ENCODE results near the gene MAD1L1.
"Not testable (repeated sequence)": the region's sequence is repeated elsewhere in the genome, so short reads cannot be mapped to it uniquely, and the experiment has no call there.

MAD1L1 gene

GRCh38 chr7:1823376-1824150 is 409.2 kb downstream of the MAD1L1 start:
- Histone ChIP-seq H3K4me1 (no peaks in the 10 kb centered on the region), H3K27me3 (ENCODE audit: low read depth) (no peaks in the 10 kb centered on the region), H3K4me3 (no peak overlapping the region), H3K36me3 (replicated peaks) (no peaks in the 10 kb centered on the region), H3K9me3 (no peaks in the 10 kb centered on the region)
- no peak for DNase-seq (ENCODE audit: low spot score in 2 of 2)
- in situ Hi-C loops (cut with MboI; ENCODE audit: low sequenced_read_pairs), result no loop called here

GRCh38 chr7:1819259-1819841 is 413.4 kb downstream of the MAD1L1 start:
- H3K27me3 ChIP-seq (ENCODE audit: low read depth), result no peaks in the 10 kb centered on the region
- no peaks in the 10 kb centered on the region for H3K4me1 ChIP-seq
- in situ Hi-C loops (cut with MboI; ENCODE audit: low sequenced_read_pairs), result no loop called here
- no peak overlapping the region for H3K4me3 ChIP-seq
- no peak for DNase-seq (ENCODE audit: low spot score in 2 of 2)
- H3K36me3 ChIP-seq (replicated peaks), result no peaks in the 10 kb centered on the region
- H3K9me3 ChIP-seq, result no peaks in the 10 kb centered on the region

GRCh38 chr7:1818575-1819258 is 414.0 kb downstream of the MAD1L1 start:
- Histone ChIP-seq H3K36me3 (replicated peaks) (no peaks in the 10 kb centered on the region), H3K4me3 (no peak overlapping the region), H3K9me3 (no peaks in the 10 kb centered on the region), H3K4me1 (no peaks in the 10 kb centered on the region), H3K27me3 (ENCODE audit: low read depth) (no peaks in the 10 kb centered on the region)
- no peak for DNase-seq (ENCODE audit: low spot score in 2 of 2)
- in situ Hi-C loops (cut with MboI; ENCODE audit: low sequenced_read_pairs), result no loop called here

DNA sequence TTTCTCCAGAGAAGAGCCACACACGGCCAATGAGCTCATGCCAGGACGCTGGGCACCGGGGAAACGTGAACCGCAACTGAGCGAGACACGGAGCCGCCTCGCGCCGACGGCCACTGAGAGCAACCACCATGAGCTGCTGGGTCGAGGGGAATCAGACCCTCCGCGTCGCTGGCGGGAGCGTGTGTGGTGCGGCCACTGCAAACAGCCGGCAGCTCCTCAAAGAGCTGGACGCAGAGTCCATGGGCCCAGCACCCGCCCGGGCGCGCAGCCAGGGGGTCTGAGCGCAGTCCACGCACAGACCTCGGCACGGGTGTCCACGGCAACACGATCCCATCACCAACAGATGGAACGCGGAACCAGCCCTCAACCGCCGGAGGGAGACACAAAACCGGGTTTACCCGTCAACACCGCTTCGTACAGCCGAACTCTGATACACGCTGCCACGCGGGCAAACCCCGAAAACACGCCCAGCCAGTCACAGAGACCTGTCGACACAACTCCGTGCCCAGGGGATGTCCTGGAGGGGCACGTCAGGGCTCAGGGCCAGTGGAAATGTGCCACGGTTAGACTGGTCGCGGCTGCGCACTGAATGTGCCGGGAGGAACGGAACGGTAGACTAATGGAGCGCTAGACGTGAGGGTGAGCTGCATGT is 415.6 kb downstream of the MAD1L1 start:
- no peaks in the 10 kb centered on the region for H3K9me3 ChIP-seq
- no peaks in the 10 kb centered on the region for H3K27me3 ChIP-seq (ENCODE audit: low read depth)
- no peak overlapping the region for H3K4me3 ChIP-seq
- no peak for DNase-seq (ENCODE audit: low spot score in 2 of 2)
- H3K36me3 ChIP-seq (replicated peaks), result no peaks in the 10 kb centered on the region
- H3K4me1 ChIP-seq, result no peaks in the 10 kb centered on the region
- in situ Hi-C loops (cut with MboI; ENCODE audit: low sequenced_read_pairs), result no loop called here

DNA sequence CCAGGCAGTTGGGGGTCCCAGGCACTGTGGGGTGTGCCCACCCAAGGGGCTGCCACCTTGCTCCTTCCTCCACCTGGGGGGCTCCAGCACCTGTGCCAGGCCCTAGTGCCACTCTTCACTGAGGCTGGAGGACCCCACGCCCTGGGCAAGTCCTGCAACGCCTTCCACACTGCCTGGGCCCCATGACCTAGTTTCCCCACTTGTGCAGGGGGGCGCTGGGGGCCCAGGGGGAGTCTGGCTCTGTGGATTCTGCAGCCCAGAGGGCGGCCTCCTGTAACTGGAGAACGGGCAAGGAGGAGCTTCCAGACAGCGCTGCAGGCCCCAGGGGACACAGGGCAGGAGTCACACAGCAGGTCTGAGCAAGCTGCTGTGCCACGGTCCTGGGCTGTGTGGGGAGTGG is 416.3 kb downstream of the MAD1L1 start:
- H3K36me3 ChIP-seq (replicated peaks); in situ Hi-C loops (cut with MboI; ENCODE audit: low sequenced_read_pairs); DNase-seq (ENCODE audit: low spot score in 2 of 2); H3K4me1 ChIP-seq; H3K27me3 ChIP-seq (ENCODE audit: low read depth); H3K9me3 ChIP-seq; H3K4me3 ChIP-seq: not testable (repeated sequence)

- in situ Hi-C loops (cut with MboI; ENCODE audit: low sequenced_read_pairs); H3K36me3 ChIP-seq (replicated peaks); H3K27me3 ChIP-seq (ENCODE audit: low read depth); H3K4me1 ChIP-seq; H3K9me3 ChIP-seq; H3K4me3 ChIP-seq; DNase-seq (ENCODE audit: low spot score in 2 of 2): not testable (repeated sequence)
Measured at GRCh38 chr7:1815551-1816281, 417.0 kb downstream of the MAD1L1 start.

DNA sequence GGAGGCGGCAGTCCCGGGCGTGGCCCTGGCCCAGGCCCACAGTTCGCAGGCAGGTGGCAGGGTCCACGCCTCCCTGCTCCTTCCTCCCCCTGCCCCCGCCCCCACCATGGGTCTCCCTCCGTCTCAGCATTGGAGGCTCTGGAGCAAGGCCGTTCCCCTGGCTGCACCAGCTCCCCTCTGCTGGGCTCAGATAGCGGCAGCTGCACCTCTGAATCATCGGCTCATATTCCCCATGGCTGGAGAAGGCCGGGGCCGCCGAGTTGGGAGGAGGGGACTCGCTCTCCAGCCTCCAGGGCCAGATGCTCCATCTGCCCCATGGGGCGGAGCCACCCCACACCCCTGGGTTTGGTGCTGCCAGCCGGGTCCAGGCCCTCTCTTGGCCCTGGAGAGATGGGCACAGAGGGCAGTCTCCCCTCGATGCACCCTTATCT is 417.7 kb downstream of the MAD1L1 start:
- H3K4me3 ChIP-seq, result no peak overlapping the region
- H3K4me1 ChIP-seq, result no peaks in the 10 kb centered on the region
- no peak for DNase-seq (ENCODE audit: low spot score in 2 of 2)
- no peaks in the 10 kb centered on the region for H3K36me3 ChIP-seq (replicated peaks)
- H3K27me3 ChIP-seq (ENCODE audit: low read depth), result no peaks in the 10 kb centered on the region
- no peaks in the 10 kb centered on the region for H3K9me3 ChIP-seq
- in situ Hi-C loops (cut with MboI; ENCODE audit: low sequenced_read_pairs), result no loop called here

DNA sequence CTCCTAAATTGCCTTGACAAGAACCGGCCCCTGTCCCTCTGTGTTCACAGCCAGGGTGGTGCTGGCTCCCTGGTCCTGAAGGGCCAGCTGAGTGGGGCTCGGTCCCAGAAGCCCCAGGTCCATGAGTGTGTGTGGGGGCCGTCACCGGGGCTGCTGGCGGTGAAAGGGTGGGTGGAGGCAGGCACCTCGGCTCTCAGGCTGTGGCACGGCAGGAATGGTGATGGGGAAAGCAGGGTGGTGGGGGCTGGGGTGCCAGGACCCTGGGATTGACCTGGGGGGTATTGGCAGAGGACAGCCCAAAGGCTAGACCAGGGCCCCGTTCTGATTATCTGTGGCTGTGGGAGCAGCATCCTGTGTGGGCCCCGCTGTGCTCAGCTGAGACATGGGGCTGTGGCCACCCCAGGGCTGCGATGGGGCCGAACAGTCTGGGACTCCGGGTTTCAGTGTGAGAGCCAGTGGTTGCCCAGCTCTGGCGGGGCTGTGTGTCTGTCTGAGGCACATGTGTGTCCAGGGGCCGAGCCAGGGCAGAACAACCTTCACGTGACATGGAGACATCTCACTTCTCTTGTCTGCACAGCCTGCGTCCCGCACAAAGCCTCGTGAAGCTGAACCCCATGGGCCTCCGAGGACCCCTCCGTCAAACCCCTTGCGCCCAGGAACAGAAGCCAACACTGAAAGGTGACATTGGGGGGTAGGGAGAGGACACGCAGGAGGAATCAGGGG is 418.5 kb downstream of the MAD1L1 start:
- in situ Hi-C loops (cut with MboI; ENCODE audit: low sequenced_read_pairs), result no loop called here
- Histone ChIP-seq H3K4me1 (no peaks in the 10 kb centered on the region), H3K9me3 (no peaks in the 10 kb centered on the region), H3K4me3 (no peak overlapping the region), H3K27me3 (ENCODE audit: low read depth) (no peaks in the 10 kb centered on the region), H3K36me3 (replicated peaks) (no peaks in the 10 kb centered on the region)
- no peak for DNase-seq (ENCODE audit: low spot score in 2 of 2)

DNA sequence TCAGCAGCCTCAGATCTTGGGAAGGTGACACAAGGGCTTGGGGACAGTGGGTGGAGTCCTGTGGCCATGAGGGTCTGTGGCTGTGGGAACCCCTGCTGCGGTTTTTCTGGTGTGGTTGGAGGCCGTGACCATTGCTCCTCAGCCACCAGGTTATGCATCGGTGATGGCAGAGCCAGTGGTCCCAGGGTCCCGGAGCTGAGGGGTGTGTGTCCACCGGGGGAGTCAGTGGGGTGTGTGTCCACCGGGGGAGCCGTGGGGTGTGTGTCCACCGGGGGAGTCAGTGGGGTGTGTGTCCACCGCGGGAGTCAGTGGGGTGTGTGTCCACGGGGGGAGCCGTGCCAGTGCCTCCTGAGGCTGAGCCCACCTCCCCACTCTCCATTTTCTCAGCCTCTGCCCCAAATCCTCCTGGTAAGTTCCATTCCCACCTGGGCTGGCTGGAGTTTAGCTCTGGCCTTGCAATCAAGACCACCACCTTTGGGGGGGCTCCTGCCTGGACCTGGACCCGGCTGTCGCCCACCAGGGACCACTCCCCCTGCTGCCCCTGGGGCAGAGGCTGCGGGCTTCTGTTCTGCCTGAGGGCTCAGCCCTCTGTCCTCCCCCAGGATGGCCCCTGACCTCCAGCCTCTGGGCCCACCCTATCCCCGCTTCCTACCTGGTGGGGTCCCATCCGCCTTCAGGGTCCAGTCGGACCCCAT is 419.2 kb downstream of the MAD1L1 start:
- no peak overlapping the region for H3K4me3 ChIP-seq
- in situ Hi-C loops (cut with MboI; ENCODE audit: low sequenced_read_pairs), result no loop called here
- no peaks in the 10 kb centered on the region for H3K9me3 ChIP-seq
- H3K27me3 ChIP-seq (ENCODE audit: low read depth), result no peaks in the 10 kb centered on the region
- DNase-seq (ENCODE audit: low spot score in 2 of 2), result no peak
- no peaks in the 10 kb centered on the region for H3K36me3 ChIP-seq (replicated peaks)
- no peaks in the 10 kb centered on the region for H3K4me1 ChIP-seq

GRCh38 chr7:1812509-1813393 is 420.0 kb downstream of the MAD1L1 start:
- in situ Hi-C loops (cut with MboI; ENCODE audit: low sequenced_read_pairs), result no loop called here
- H3K9me3 ChIP-seq, result no peaks in the 10 kb centered on the region
- H3K4me1 ChIP-seq, result no peaks in the 10 kb centered on the region
- no peak overlapping the region for H3K4me3 ChIP-seq
- no peaks in the 10 kb centered on the region for H3K36me3 ChIP-seq (replicated peaks)
- H3K27me3 ChIP-seq (ENCODE audit: low read depth), result no peaks in the 10 kb centered on the region
- no peak for DNase-seq (ENCODE audit: low spot score in 2 of 2)

- H3K9me3 ChIP-seq, result no peaks in the 10 kb centered on the region
- H3K4me1 ChIP-seq, result no peaks in the 10 kb centered on the region
- H3K27me3 ChIP-seq (ENCODE audit: low read depth), result no peaks in the 10 kb centered on the region
- in situ Hi-C loops (cut with MboI; ENCODE audit: low sequenced_read_pairs), result no loop called here
- H3K36me3 ChIP-seq (replicated peaks), result no peaks in the 10 kb centered on the region
- DNase-seq (ENCODE audit: low spot score in 2 of 2), result no peak
- H3K4me3 ChIP-seq, result no peak overlapping the region
Measured at GRCh38 chr7:1811850-1812508, 420.8 kb downstream of the MAD1L1 start.
